ENCODE results near the gene SYNGR3. TPM values are rescaled to one million over a fixed set of nuclear protein-coding genes. Genes with fewer than 3 reads are reported as not detected.

SYNGR3 gene
- total and polyA plus RNA-seq, 2 of the 13 experiments (the other 11 are each of a cell fraction or from before 2014, with no cell fraction given) = 0.97 to 5.7 TPM

DNA sequence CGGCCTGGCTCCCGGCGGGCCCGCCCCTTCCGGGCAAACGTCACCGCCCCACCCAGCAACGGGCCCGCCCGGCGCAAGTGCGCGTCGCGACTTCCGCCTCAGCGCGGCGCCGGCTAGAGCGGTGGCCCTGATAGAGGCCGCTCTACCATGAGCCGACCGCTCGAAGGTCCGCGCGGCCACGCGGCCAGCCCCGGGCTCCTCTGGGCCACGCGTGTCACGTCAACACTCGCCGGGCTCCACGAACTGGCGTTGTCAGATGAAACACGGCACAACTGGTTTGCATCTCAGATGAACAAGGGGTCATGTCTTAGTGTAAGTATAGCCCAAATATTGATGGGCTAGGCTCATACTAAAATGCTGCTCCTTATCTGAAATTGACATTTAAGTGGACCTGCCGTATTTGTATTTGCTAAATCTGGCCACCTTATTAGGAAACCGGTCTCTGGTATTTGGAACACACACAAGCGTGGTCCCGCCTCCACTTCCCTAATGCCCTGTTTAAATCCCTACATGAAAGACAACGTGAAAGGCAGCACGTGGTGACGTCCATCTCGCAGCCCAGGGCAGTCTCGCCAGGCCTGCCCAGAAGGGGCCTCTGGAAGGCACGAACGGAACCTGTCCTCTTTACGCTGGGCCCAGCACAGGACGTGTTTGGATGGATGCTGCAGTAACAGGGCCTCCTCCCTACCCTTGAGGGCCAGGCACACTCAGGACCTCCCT lies 20.2 kb downstream of the SYNGR3 start, which contains the start of gene ZNF598 (continued):
- TF ChIP-seq, protein P1, sequence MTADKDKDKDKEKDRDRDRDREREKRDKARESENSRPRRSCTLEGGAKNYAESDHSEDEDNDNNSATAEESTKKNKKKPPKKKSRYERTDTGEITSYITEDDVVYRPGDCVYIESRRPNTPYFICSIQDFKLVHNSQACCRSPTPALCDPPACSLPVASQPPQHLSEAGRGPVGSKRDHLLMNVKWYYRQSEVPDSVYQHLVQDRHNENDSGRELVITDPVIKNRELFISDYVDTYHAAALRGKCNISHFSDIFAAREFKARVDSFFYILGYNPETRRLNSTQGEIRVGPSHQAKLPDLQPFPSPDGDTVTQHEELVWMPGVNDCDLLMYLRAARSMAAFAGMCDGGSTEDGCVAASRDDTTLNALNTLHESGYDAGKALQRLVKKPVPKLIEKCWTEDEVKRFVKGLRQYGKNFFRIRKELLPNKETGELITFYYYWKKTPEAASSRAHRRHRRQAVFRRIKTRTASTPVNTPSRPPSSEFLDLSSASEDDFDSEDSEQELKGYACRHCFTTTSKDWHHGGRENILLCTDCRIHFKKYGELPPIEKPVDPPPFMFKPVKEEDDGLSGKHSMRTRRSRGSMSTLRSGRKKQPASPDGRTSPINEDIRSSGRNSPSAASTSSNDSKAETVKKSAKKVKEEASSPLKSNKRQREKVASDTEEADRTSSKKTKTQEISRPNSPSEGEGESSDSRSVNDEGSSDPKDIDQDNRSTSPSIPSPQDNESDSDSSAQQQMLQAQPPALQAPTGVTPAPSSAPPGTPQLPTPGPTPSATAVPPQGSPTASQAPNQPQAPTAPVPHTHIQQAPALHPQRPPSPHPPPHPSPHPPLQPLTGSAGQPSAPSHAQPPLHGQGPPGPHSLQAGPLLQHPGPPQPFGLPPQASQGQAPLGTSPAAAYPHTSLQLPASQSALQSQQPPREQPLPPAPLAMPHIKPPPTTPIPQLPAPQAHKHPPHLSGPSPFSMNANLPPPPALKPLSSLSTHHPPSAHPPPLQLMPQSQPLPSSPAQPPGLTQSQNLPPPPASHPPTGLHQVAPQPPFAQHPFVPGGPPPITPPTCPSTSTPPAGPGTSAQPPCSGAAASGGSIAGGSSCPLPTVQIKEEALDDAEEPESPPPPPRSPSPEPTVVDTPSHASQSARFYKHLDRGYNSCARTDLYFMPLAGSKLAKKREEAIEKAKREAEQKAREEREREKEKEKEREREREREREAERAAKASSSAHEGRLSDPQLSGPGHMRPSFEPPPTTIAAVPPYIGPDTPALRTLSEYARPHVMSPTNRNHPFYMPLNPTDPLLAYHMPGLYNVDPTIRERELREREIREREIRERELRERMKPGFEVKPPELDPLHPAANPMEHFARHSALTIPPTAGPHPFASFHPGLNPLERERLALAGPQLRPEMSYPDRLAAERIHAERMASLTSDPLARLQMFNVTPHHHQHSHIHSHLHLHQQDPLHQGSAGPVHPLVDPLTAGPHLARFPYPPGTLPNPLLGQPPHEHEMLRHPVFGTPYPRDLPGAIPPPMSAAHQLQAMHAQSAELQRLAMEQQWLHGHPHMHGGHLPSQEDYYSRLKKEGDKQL (CRISPR knock-in tag; IDR thresholded peaks at IDR 0.05; ENCODE audit: low read depth) = no peak
- TF ChIP-seq PCBP2 (optimal IDR thresholded peaks at IDR 0.05; ENCODE audit: low read depth, low read length, poor library complexity, severe bottlenecking) = no peak
- TF ChIP-seq FOSL1 (CRISPR knock-in tag; IDR thresholded peaks at IDR 0.05; ENCODE audit: borderline replicate concordance) = no peak
- TF ChIP-seq HIVEP1 (CRISPR knock-in tag; IDR thresholded peaks at IDR 0.05) = 0 out of 2 replicates have a peak, but pooled peaks have one; percentile 36
- no peak for TF ChIP-seq KIAA2018 (CRISPR knock-in tag; IDR thresholded peaks at IDR 0.05; ENCODE audit: borderline replicate concordance)
- TF ChIP-seq ZFX (CRISPR knock-in tag; IDR thresholded peaks at IDR 0.05; ENCODE audit: low read depth) = peak; percentile 93
- no peak for TF ChIP-seq FOXO1 (CRISPR knock-in tag; IDR thresholded peaks at IDR 0.05)
- TF ChIP-seq ZNF207 (IDR thresholded peaks at IDR 0.05; ENCODE audit: borderline replicate concordance) = no peak
- TF ChIP-seq ATRX (CRISPR knock-in tag; IDR thresholded peaks at IDR 0.05; ENCODE audit: borderline replicate concordance) = no peak
- TF ChIP-seq ZNF567 (CRISPR knock-in tag; IDR thresholded peaks at IDR 0.05; ENCODE audit: borderline replicate concordance) = no peak; the same call in 1 of the 2 replicates
- no peak for TF ChIP-seq ZSCAN12 (CRISPR knock-in tag; IDR thresholded peaks at IDR 0.05)
- no peak for TF ChIP-seq ZSCAN22 (CRISPR knock-in tag; IDR thresholded peaks at IDR 0.05)
- no peak for TF ChIP-seq GTF2F1 (IDR thresholded peaks at IDR 0.05; ENCODE audit: low read length)
- TF ChIP-seq ATF2 (CRISPR knock-in tag; IDR thresholded peaks at IDR 0.05) = peak; percentile 15; the same call in 1 of the 2 replicates

All from HepG2 (cell line).